Neural cell (in vitro differentiated cells): Measurements from ENCODE around the gene UBQLNL. TPM values are rescaled to one million over a fixed set of nuclear protein-coding genes. Genes with fewer than 3 reads are reported as not detected.

Experiments
- H2AFZ ChIP-seq: fragments of 200-600, 300-800 bp; sonication (generic), shearing (Covaris generic); 2 replicates; pipeline ENCODE4 v1.6.0; 2014; ENCODE audit warnings: low read depth, mild to moderate bottlenecking, antibody characterized with exemption, low read length, moderate library complexity
- H3F3A ChIP-seq: fragments of 200-600 bp; shearing (Covaris generic); 2 replicates; pipeline ENCODE4 v1.6.1; 2016; ENCODE audit warnings: mild to moderate bottlenecking, moderate library complexity, mixed read lengths, antibody characterized with exemption, low read length; ENCODE audit not compliant: insufficient read depth, poor library complexity, severe bottlenecking
- H3K27ac ChIP-seq: fragments of 200-600, 300-800 bp; sonication (generic), shearing (Covaris generic); 2 replicates; pipeline ENCODE4 v1.5.1; 2014; ENCODE audit warnings: mild to moderate bottlenecking, low read length, moderate library complexity
- H3K27me3 ChIP-seq: fragments of 300-800, 200-600 bp; sonication (generic), shearing (Covaris generic); 2 replicates; pipeline ENCODE4 v1.6.0; 2014; ENCODE audit warnings: mild to moderate bottlenecking, low read depth, low read length, moderate library complexity; ENCODE audit not compliant: insufficient read depth
- H3K36me3 ChIP-seq: fragments of 300-800, 200-600 bp; sonication (generic), shearing (Covaris generic); 2 replicates; pipeline ENCODE4 v1.5.1; 2014; ENCODE audit warnings: mild to moderate bottlenecking, antibody characterized with exemption, low read length, moderate library complexity; ENCODE audit not compliant: insufficient read depth
- H3K4me2 ChIP-seq: fragments of 300-800, 200-600 bp; sonication (generic), shearing (Covaris generic); 2 replicates; pipeline ENCODE4 v1.6.0; 2014; ENCODE audit warnings: mild to moderate bottlenecking, low read length
- H3K4me3 ChIP-seq: fragments of 300-800, 200-600 bp; sonication (generic), shearing (Covaris generic); 2 replicates; pipeline ENCODE4 v1.5.1; 2014; ENCODE audit warnings: mild to moderate bottlenecking, low read length, moderate library complexity
- H3K79me2 ChIP-seq: fragments of 200-600 bp; shearing (Covaris generic); replicated peaks from 2 replicates; pipeline ENCODE4 v1.6.0; 2014; ENCODE audit warnings: mild to moderate bottlenecking, low read length, moderate library complexity; ENCODE audit not compliant: insufficient read depth
- H3K9ac ChIP-seq: fragments of 300-800, 200-600 bp; sonication (generic), shearing (Covaris generic); 2 replicates; pipeline ENCODE4 v1.6.1; 2016; ENCODE audit warnings: mild to moderate bottlenecking, low read length, mixed read lengths
- H3K9me2 ChIP-seq: fragments of 200-600 bp; shearing (Covaris generic); 2 replicates; pipeline ENCODE4 v1.6.1; 2016; ENCODE audit warnings: mild to moderate bottlenecking, low read length, mixed read lengths; ENCODE audit not compliant: insufficient read depth
- H3K9me3 ChIP-seq: fragments of 200-600, 300-800 bp; sonication (generic), shearing (Covaris generic); 2 replicates; pipeline ENCODE4 v1.6.1; 2016; ENCODE audit warnings: mild to moderate bottlenecking, mixed run types, low read length, moderate library complexity, mixed read lengths
- H4K20me1 ChIP-seq: fragments of 200-600 bp; shearing (Covaris generic); 2 replicates; pipeline ENCODE4 v1.6.1; 2016; ENCODE audit warnings: mild to moderate bottlenecking, mixed run types; ENCODE audit not compliant: insufficient read depth
- CTCF ChIP-seq: fragments of 450-650 bp; IDR thresholded peaks from 2 replicates; pipeline ENCODE4 v1.5.1; 2014; ENCODE audit warnings: antibody characterized with exemption, mild to moderate bottlenecking, moderate library complexity; ENCODE audit not compliant: poor library complexity, severe bottlenecking
- EP300 ChIP-seq: fragments of 450-650 bp; conservative IDR thresholded peaks from 2 replicates; pipeline ENCODE4 v1.6.1; 2014; ENCODE audit warnings: antibody characterized with exemption, mild to moderate bottlenecking, moderate library complexity; ENCODE audit not compliant: poor library complexity, severe bottlenecking
- EZH2 ChIP-seq: fragments of 200-600, 300-800 bp; shearing (Covaris generic), sonication (generic); IDR thresholded peaks from 2 replicates; pipeline ENCODE4 v1.6.1; 2014; ENCODE audit warnings: antibody characterized with exemption, low read length, borderline replicate concordance, mild to moderate bottlenecking; ENCODE audit not compliant: insufficient read depth, poor library complexity, severe bottlenecking
- MXI1 ChIP-seq: fragments of 450-650 bp; conservative IDR thresholded peaks from 2 replicates; pipeline ENCODE4 v1.6.1; 2014; ENCODE audit warnings: antibody characterized with exemption, mild to moderate bottlenecking; ENCODE audit not compliant: poor library complexity, severe bottlenecking
- POLR2AphosphoS5 ChIP-seq: IDR thresholded peaks from 2 replicates; pipeline ENCODE4 v1.6.1; 2012
- RAD21 ChIP-seq: fragments of 450-650 bp; conservative IDR thresholded peaks from 2 replicates; pipeline ENCODE4 v1.6.1; 2014; ENCODE audit warnings: antibody characterized with exemption, mild to moderate bottlenecking, moderate library complexity
- REST ChIP-seq: IDR thresholded peaks from 2 replicates; pipeline ENCODE4 v1.6.1; 2012; ENCODE audit warnings: borderline replicate concordance
- SMC3 ChIP-seq: fragments of 450-650 bp; conservative IDR thresholded peaks from 2 replicates; pipeline ENCODE4 v1.6.1; 2014; ENCODE audit warnings: antibody characterized with exemption, mild to moderate bottlenecking, moderate library complexity; ENCODE audit not compliant: poor library complexity
- TAF1 ChIP-seq: IDR thresholded peaks from 2 replicates; pipeline ENCODE4 v1.6.1; 2012; ENCODE audit warnings: low read depth
- polyA plus RNA-seq: library from polyadenylated mRNA; depleted of rRNA; stranded (reverse); fragments of >200 nt; gene quantifications from 2 replicates; pipeline ENCODE4 v1.2.3, GENCODE V29; 2014

Gene UBQLNL
- polyA plus RNA-seq, 1 donor from 2014 or later, result not detected

DNA sequence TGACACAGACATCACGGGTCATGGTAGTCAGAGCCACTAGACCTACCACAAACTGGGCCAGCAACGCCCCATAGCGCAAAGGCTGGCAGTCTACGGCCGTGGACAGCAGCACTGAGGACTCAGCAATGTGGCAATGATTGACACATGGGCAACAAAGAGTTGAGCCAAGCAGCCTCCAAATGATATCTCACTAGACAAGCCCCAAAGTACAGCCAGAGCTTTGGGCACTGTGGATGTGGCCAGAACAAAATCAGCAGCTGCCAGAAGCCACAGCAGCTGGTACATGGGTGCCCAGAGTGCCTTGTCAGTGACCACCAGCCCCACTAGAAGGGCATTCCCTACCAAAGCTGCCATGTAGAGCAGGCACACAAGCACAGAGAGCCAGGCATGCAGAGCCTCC is 11.2 kb upstream of the UBQLNL start:
- TF ChIP-seq MXI1, result no peak
- TF ChIP-seq SMC3, result no peak
- TF ChIP-seq EZH2, result no peak
- no peak for TF ChIP-seq REST
- TF ChIP-seq CTCF, result no peak
- TF ChIP-seq EP300, result no peak
- TF ChIP-seq TAF1, result no peak
- TF ChIP-seq RAD21, result no peak
- TF ChIP-seq POLR2AphosphoS5, result no peak
- no peaks in the 10 kb centered on the region for H3K27me3 ChIP-seq
- H2AFZ ChIP-seq, result no peak overlapping the region

DNA sequence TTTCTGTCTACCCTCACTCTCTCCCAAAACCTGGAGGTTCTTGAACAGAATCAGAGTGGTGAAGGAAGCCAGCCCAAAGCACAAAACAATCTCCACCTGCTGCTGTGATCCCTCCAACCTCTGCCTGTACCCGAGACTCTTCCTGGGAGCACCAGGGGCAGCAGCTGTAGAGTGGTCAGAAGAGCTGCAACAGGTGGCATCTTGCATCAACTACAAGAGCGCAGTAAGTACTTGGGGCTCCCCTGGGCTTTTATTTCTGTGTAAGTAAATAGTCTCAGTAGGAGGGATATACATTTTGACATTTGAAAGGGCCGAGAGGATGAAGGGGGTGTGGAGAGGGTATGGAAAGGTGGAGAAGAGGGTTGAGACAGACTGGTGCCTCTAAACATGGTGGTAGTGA is 8.3 kb upstream of the UBQLNL start:
- no peaks in the 10 kb centered on the region for H3K79me2 ChIP-seq
- no peaks in the 10 kb centered on the region for H4K20me1 ChIP-seq
- no peak overlapping the region for H2AFZ ChIP-seq
- no peak overlapping the region for H3K9ac ChIP-seq
- no peak overlapping the region for H3K4me3 ChIP-seq
- no peak overlapping the region for H3K27ac ChIP-seq
- no peak overlapping the region for H3K4me2 ChIP-seq
- H3K27me3 ChIP-seq, result no peaks in the 10 kb centered on the region
- H3K9me3 ChIP-seq, result no peaks in the 10 kb centered on the region
- H3K9me2 ChIP-seq, result no peaks in the 10 kb centered on the region
- no peaks in the 10 kb centered on the region for H3F3A ChIP-seq
- no peak for TF ChIP-seq REST
- TF ChIP-seq POLR2AphosphoS5, result no peak
- TF ChIP-seq EP300, result no peak
- TF ChIP-seq RAD21, result no peak
- TF ChIP-seq SMC3, result no peak
- TF ChIP-seq CTCF, result no peak
- TF ChIP-seq MXI1, result no peak
- no peak for TF ChIP-seq EZH2
- TF ChIP-seq TAF1, result no peak
- no peaks in the 10 kb centered on the region for H3K36me3 ChIP-seq

More for the DNA sequence above, 11.2 kb upstream of the UBQLNL start:
- H3K9me2 ChIP-seq, result no peaks in the 10 kb centered on the region
- no peak overlapping the region for H3K27ac ChIP-seq
- no peak overlapping the region for H3K4me2 ChIP-seq
- no peak overlapping the region for H3K9ac ChIP-seq
- no peaks in the 10 kb centered on the region for H3K36me3 ChIP-seq
- H3F3A ChIP-seq, result no peaks in the 10 kb centered on the region
- H3K79me2 ChIP-seq, result no peaks in the 10 kb centered on the region
- no peaks in the 10 kb centered on the region for H4K20me1 ChIP-seq
- H3K9me3 ChIP-seq, result no peaks in the 10 kb centered on the region
- H3K4me3 ChIP-seq, result no peak overlapping the region
